Neural progenitor cell (in vitro differentiated cells): ENCODE results near the gene KRT12. TPM values are rescaled to one million over a fixed set of nuclear protein-coding genes. Genes with fewer than 3 reads are reported as not detected.
A peak's percentile ranks its signal among the peaks of the same experiment; 100 is the strongest.

Experiments used
- DNase-seq: peaks from one replicate; pipeline ENCODE4 v3.0.0-alpha.2; 2016; ENCODE audit warnings: low spot score
- H2AFZ ChIP-seq: fragments of 200-600 bp; sonication (generic); replicated peaks from 2 replicates; pipeline ENCODE4 v1.6.1; 2016; ENCODE audit warnings: antibody characterized with exemption
- H3F3A ChIP-seq: fragments of 200-600 bp; sonication (generic); 2 replicates; pipeline ENCODE4 v1.6.1; 2016; ENCODE audit warnings: antibody characterized with exemption, low read depth
- H3K27ac ChIP-seq: fragments of 200-600 bp; sonication (generic); 2 replicates; pipeline ENCODE4 v1.5.1; 2016; ENCODE audit warnings: mild to moderate bottlenecking
- H3K27me3 ChIP-seq: fragments of 200-600 bp; sonication (generic); 2 replicates; pipeline ENCODE4 v1.6.1; 2016; ENCODE audit warnings: mild to moderate bottlenecking, moderate library complexity
- H3K36me3 ChIP-seq: fragments of 200-600 bp; sonication (generic); 2 replicates; pipeline ENCODE4 v1.5.1; 2016
- H3K4me1 ChIP-seq: fragments of 200-600 bp; sonication (generic); 2 replicates; pipeline ENCODE4 v1.6.1; 2016; ENCODE audit warnings: mixed run types
- H3K4me2 ChIP-seq: fragments of 200-600 bp; sonication (generic); 2 replicates; pipeline ENCODE4 v1.6.1; 2016
- H3K4me3 ChIP-seq: fragments of 200-600 bp; sonication (generic); 2 replicates; pipeline ENCODE4 v1.5.1; 2016
- H3K79me2 ChIP-seq: fragments of 200-600 bp; sonication (generic); 2 replicates; pipeline ENCODE4 v1.6.1; 2016; ENCODE audit warnings: low read depth
- H3K9ac ChIP-seq: fragments of 200-600 bp; sonication (generic); 2 replicates; pipeline ENCODE4 v1.6.1; 2016
- H3K9me3 ChIP-seq: fragments of 200-600 bp; sonication (generic); 2 replicates; pipeline ENCODE4 v1.5.1; 2016; ENCODE audit warnings: low read depth
- H4K20me1 ChIP-seq: fragments of 200-600 bp; sonication (generic); 2 replicates; pipeline ENCODE4 v1.6.1; 2016; ENCODE audit warnings: low read depth
- H3K27ac Mint-ChIP-seq: 3 replicates; pipeline ENCODE4 v1.8.0; 2021; ENCODE audit warnings: mixed read lengths
- H3K27me3 Mint-ChIP-seq: 2 replicates; pipeline ENCODE4 v1.8.0; 2022; ENCODE audit warnings: low read depth, mild to moderate bottlenecking, inconsistent platforms, moderate library complexity, mixed read lengths; ENCODE audit not compliant: insufficient read depth
- H3K36me3 Mint-ChIP-seq: 3 replicates; pipeline ENCODE4 v1.8.0; 2021; ENCODE audit warnings: mixed read lengths
- H3K4me1 Mint-ChIP-seq: 3 replicates; pipeline ENCODE4 v1.8.0; 2021; ENCODE audit warnings: mixed read lengths
- H3K4me3 Mint-ChIP-seq: 3 replicates; pipeline ENCODE4 v1.8.0; 2021; ENCODE audit warnings: mild to moderate bottlenecking, moderate library complexity, mixed read lengths
- H3K9me3 Mint-ChIP-seq: 3 replicates; pipeline ENCODE4 v1.8.0; 2020; ENCODE audit warnings: mixed read lengths
- EZH2 ChIP-seq: fragments of 200-600 bp; sonication (generic); IDR thresholded peaks from 2 replicates; pipeline ENCODE4 v1.6.1; 2017; ENCODE audit warnings: antibody characterized with exemption, mild to moderate bottlenecking, moderate library complexity
- EZH2phosphoT487 ChIP-seq: fragments of 200-600 bp; sonication (generic); IDR thresholded peaks from 2 replicates; pipeline ENCODE4 v1.6.1; 2017; ENCODE audit warnings: antibody characterized with exemption
- total RNA-seq: library from RNA; depleted of rRNA; stranded (reverse); fragments of >200 nt; gene quantifications from 2 replicates; pipeline ENCODE4 v1.2.3, GENCODE V29; 2015; ENCODE audit warnings: low replicate concordance
- TF ChIP-seq, protein P1 (sequence below): fragments of 200-600 bp; sonication (generic); IDR thresholded peaks from 2 replicates; pipeline ENCODE4 v1.5.1; 2017; ENCODE audit warnings: antibody characterized with exemption, mild to moderate bottlenecking

The KRT12 gene
- total RNA-seq, 1 donor from 2014 or later: not detected

DNA sequence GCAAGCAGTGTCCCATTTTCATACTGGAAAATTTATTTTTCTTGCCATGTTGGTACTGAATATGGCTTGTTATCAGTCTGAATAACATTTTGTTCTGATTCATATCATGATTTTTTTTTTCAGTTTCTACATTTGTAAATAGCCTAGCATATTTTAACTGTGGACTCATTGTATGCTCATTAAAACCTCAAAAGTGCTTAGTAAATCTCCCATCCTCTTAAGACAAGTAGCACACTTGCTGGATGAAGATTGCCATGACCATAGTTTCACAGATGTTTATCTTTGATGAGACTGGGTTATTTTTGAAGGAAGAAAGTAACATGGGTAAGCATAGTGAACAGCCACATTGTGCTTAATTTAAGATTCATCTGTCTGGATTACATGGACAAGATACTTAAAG lies 45.5 kb downstream of the KRT12 start:
- Histone ChIP-seq H3K9me3 (no peaks in the 10 kb centered on the region), H3K9ac (no peak overlapping the region), H2AFZ (no peak overlapping the region), H3K27ac (no peak overlapping the region), H3K4me3 (no peak overlapping the region), H3K79me2 (peaks cover 17% of the 10 kb centered on the region), H3K4me2 (no peak overlapping the region), H3K36me3 (no peaks in the 10 kb centered on the region), H3F3A (peaks cover 29% of the 10 kb centered on the region), H4K20me1 (no peaks in the 10 kb centered on the region), H3K4me1 (peaks cover 4% of the 10 kb centered on the region), H3K27me3 (peaks cover 47% of the 10 kb centered on the region)
- TF ChIP-seq, protein P1, sequence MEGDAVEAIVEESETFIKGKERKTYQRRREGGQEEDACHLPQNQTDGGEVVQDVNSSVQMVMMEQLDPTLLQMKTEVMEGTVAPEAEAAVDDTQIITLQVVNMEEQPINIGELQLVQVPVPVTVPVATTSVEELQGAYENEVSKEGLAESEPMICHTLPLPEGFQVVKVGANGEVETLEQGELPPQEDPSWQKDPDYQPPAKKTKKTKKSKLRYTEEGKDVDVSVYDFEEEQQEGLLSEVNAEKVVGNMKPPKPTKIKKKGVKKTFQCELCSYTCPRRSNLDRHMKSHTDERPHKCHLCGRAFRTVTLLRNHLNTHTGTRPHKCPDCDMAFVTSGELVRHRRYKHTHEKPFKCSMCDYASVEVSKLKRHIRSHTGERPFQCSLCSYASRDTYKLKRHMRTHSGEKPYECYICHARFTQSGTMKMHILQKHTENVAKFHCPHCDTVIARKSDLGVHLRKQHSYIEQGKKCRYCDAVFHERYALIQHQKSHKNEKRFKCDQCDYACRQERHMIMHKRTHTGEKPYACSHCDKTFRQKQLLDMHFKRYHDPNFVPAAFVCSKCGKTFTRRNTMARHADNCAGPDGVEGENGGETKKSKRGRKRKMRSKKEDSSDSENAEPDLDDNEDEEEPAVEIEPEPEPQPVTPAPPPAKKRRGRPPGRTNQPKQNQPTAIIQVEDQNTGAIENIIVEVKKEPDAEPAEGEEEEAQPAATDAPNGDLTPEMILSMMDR: no peak
- TF ChIP-seq EZH2 (no peak), EZH2phosphoT487 (no peak)
- no peak for DNase-seq
- Mint-ChIP-seq H3K36me3 (peaks cover 3% of the 10 kb centered on the region), H3K27me3 (peaks cover 2% of the 10 kb centered on the region), H3K9me3 (no peaks in the 10 kb centered on the region), H3K4me3 (no peak overlapping the region), H3K27ac (no peak overlapping the region), H3K4me1 (peaks cover 19% of the 10 kb centered on the region)

DNA sequence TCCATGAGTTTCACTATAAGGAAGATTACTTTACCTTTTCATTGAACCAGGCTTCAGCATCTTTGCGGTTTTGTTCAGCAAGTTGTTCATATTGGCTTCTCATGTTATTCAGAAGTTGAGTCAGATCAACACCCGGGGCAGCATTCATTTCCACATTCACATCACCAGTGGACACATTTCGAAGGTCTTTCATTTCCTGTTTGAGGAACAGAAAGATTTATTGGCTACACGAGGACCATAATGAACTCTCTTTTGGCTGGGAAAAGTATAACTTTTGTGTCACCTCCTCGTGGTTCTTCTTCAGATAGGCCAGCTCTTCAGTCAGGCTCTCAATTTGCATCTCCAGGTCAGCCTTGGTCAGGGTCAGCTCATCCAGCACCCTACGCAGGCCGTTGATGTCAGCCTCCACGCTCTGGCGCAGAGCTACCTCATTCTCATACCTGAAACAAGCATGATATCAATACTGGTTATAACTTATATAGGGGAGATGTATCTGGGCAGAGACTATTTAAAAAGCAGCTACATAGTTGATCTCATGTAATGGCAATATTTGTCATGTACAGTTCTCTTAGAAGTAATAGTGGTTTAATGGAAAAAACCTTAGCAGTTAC lies 46.7 kb downstream of the KRT12 start:
- Mint-ChIP-seq H3K9me3 (no peaks in the 10 kb centered on the region), H3K4me3 (peak overlapping the region; percentile 70), H3K27ac (no peak overlapping the region), H3K27me3 (peaks cover 3% of the 10 kb centered on the region), H3K36me3 (peaks cover 3% of the 10 kb centered on the region), H3K4me1 (peaks cover 19% of the 10 kb centered on the region)
- no peaks in the 10 kb centered on the region for H3K9me3 ChIP-seq
- DNase-seq: no peak
- H3K27me3 ChIP-seq: peaks cover 35% of the 10 kb centered on the region
- H3K27ac ChIP-seq: no peak overlapping the region
- no peak overlapping the region for H2AFZ ChIP-seq
- peaks cover 4% of the 10 kb centered on the region for H3K4me1 ChIP-seq
- no peaks in the 10 kb centered on the region for H3K36me3 ChIP-seq
- peaks cover 29% of the 10 kb centered on the region for H3F3A ChIP-seq
- peak overlapping the region; percentile 78 for H3K4me3 ChIP-seq
- peak overlapping the region; percentile 76 for H3K4me2 ChIP-seq
- H4K20me1 ChIP-seq: no peaks in the 10 kb centered on the region
- no peak overlapping the region for H3K9ac ChIP-seq
- TF ChIP-seq, protein P1: no peak
- TF ChIP-seq EZH2phosphoT487 (no peak), EZH2 (no peak)
- peaks cover 17% of the 10 kb centered on the region for H3K79me2 ChIP-seq

DNA sequence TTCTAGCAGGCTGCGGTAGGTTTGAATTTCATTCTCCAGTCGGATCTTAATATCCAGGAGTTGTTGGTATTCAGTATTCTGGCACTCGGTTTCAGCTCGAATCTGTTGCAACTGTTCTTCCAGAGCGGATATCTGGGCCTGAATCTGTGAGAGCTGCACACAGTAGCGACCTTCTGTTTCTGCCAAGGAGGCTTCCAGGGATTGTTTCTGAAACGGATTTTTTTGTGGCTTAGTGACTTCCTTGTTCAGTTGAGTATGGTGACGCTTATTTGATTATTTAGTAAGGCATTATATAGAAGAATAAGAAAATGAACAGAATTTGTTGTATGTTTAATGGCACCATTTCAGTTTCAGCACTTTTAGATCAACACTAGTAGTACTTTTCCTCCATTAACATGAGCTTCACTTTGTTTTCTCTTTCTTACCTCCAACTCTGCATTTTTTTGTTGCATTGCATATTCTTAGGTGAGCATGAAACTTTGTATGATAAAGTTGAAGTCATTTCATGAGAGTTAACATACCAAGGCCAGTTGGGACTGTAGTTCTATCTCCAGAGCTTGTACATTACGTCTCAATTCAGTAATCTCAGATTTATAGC lies 47.4 kb downstream of the KRT12 start:
- DNase-seq: no peak
- Mint-ChIP-seq H3K27me3 (peaks cover 3% of the 10 kb centered on the region), H3K4me1 (peaks cover 19% of the 10 kb centered on the region), H3K36me3 (peaks cover 3% of the 10 kb centered on the region), H3K4me3 (peak overlapping the region; percentile 90), H3K9me3 (no peaks in the 10 kb centered on the region), H3K27ac (peak overlapping the region; percentile 78)
- no peak for TF ChIP-seq EZH2phosphoT487
- TF ChIP-seq EZH2: no peak
- TF ChIP-seq, protein P1: no peak
- Histone ChIP-seq H3K9me3 (no peaks in the 10 kb centered on the region), H2AFZ (peak overlapping the region; percentile 60), H3K4me2 (peak overlapping the region; percentile 76), H3F3A (peaks cover 29% of the 10 kb centered on the region), H3K79me2 (peaks cover 17% of the 10 kb centered on the region), H4K20me1 (no peaks in the 10 kb centered on the region), H3K4me3 (peak overlapping the region; percentile 78), H3K27ac (no peak overlapping the region), H3K27me3 (peaks cover 34% of the 10 kb centered on the region), H3K9ac (no peak overlapping the region), H3K36me3 (no peaks in the 10 kb centered on the region), H3K4me1 (peaks cover 4% of the 10 kb centered on the region)
